ENCODE data around the gene LDB1.
A peak's percentile ranks its signal among the peaks of the same experiment; 100 is the strongest.

LDB1 gene

DNA sequence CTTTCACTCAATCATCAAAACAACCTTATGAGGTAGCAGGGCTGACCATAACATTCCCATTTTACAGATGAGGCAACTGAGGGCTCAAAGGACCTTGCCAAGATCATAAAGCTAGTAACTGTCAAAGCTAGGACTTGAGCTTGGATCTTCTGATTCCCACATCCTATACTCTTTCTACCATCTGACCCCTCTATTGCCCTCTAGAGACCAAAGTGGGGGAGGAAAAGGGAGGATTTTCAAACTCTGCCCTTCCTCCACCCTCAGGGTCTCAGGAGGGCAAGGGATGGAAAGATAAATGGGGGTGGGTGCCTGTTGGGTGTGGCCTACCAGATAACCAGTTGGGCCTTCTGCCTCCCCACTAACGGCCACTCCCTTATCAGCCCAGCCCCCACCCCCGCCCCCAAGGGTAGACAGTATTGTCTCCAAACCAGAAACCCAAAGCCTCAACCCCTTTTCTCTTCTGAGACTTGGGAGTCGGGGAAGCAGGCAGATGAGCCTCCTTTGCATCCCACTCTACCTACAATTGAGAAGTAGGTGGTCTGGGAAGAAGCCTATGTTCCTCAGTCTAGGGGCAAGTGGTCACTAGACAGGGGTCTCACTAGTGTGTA, 7.9 kb downstream of the LDB1 start:
- DNase-seq: no peak

- DNase-seq: no peak
Observed at GRCh38 chr10:102111276-102111675, 8.9 kb downstream of the LDB1 start.

DNA sequence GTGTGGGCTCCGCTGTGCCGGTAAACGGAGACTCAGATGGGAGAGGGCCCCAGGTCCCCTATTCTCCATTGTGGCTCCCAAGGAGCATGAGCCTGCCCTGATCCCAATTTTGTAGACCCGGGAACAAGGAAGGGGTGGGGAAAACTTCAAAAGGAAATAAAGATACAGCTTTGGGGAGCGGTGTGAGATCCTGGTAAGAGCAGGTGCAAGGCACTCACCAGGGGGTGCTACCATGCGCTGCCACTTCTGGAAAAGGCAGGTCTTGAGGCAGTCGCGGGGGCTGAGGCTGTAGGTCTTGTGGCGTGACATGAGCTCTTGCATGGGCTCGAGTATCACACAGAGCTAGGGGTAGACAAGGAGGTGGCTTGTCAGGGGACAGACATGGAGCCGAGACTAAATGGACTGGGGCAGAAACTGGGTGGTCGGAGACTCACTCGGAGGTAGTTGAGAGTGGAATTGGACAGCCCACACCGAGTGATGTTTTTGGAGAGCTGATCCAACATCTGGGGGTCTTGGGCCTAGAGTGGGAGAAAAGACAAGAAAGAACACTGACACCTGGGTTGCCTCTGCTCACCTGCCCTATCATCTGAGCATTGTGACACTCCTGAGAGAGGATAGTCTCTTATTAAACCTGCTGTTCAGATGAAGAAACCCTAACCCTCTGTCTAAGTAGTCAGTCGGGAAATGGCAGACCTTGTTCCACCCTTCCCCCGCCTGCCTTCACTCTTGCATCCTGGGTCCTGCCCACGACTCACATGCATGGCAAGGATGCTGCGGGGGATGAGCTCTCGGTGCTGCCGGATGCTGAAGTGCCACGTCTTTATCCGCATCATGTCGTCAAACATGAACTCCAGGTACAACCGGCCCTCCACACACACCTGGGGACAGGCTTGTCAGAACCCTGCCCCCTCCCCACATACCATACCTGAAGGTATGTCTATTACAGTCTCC, 10.7 kb downstream of the LDB1 start:
- no peak for DNase-seq

- DNase-seq: no peak
Observed at GRCh38 chr10:102106998-102107397, 13.2 kb downstream of the LDB1 start.

DNA sequence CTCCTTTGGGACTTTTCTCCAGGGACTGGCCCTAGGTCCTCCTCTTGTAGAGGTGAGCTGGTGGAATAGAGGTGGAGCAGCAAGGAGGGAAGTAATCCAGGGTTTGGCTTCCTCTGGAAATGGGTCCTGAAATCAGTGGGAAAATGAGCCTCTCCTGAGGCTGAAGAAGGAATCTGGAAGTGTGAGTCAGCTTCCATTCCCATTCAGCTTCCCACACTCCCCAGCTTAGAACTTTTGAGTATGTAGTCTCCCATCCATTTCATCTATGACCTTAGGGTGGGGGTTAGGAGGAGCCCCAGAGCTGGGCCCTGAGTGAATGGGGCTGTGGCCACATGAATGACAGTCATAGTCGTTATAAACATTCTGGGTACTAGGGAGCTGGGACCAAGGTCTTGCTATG, 17.7 kb downstream of the LDB1 start:
- no peak for DNase-seq

- no peak for DNase-seq
Observed at GRCh38 chr10:102101152-102101551, 19.0 kb downstream of the LDB1 start.

DNA sequence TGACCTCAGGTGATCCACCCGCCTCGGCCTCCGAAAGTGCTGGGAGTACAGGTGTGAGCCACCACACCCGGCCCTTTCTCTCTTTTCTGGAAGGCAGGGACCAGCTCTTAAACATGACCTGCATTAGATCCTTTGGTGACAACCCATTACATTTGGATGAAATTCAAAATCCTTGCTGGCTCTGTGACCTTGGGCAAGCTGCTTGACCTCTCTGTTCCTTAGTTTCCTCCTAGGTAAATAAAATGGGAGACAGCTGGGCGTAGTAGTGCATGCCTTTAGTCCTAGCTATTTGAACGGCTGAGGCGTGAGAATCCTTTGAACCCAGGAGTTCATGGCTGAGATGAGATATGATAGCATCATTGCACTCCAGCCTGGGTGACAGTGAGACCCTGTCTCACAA, 23.7 kb downstream of the LDB1 start:
- no peak for DNase-seq

DNA sequence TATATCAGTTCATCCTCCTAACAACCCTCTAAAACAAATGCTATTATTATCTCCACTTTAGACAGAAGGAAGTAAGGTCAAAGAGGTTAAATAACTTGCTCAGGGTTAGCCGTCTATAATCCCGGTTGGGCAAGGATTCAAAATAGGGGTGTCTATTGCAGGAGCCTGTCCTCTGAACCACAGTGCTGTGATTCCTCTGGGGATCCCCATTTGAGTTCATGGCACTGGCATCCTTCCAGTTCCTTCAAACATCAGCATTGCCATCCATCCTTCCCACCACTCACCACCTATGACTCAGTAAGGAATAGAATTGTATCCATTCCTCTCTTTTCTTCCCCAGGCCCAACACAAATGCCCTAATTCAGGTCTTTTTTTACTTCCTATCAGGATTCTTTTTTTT, 29.4 kb downstream of the LDB1 start:
- DNase-seq: no peak

DNA sequence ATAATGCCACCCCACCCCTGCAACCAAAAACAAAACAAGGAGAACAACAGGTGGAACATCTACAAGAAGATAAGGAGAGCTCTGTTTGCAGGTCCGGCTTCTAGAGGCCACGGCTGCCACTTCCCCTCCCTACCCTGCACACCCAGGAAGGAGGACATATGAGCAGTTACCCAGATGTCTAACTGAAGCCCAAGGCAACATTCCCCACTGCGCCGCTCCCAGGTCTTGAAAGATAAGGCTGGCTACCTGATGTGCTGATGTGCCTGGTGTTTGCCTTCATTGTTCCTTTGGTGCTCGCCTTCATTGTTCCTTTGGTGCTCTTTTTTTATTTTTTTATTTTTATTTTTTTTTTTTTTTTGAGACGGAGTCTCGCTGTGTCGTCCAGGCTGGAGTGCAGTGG, 34.0 kb downstream of the LDB1 start:
- DNase-seq: no peak

- DNase-seq: no peak
Observed at GRCh38 chr10:102085336-102085735, 34.8 kb downstream of the LDB1 start.

DNA sequence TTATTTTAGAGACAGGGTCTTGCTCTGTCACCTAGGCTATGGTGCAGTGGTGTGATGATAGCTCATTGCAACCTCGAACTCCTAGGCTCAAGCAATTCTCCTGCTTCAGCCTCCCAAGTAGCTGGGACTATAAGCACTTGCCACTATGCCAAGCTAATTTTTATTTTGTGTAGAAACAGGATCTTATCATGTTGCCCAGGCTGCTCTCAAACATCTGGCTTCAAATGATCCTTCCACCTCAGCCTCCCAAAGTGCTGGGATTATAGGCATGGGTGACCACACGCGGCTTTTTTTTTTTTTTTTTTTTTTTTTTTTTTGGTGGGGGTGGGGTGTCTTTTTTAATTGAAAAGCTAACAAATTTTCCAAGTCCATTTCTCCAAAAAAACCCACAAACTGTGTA, 36.6 kb downstream of the LDB1 start:
- DNase-seq: no peak

GRCh38 chr10:102072673-102073527, 47.3 kb downstream of the LDB1 start:
- peak; percentile 90 for DNase-seq

GRCh38 chr10:102069071-102069470, 51.1 kb downstream of the LDB1 start:
- DNase-seq: no peak

- DNase-seq: peak; percentile 59
Observed at GRCh38 chr10:102068216-102068615, 52.0 kb downstream of the LDB1 start.

DNA sequence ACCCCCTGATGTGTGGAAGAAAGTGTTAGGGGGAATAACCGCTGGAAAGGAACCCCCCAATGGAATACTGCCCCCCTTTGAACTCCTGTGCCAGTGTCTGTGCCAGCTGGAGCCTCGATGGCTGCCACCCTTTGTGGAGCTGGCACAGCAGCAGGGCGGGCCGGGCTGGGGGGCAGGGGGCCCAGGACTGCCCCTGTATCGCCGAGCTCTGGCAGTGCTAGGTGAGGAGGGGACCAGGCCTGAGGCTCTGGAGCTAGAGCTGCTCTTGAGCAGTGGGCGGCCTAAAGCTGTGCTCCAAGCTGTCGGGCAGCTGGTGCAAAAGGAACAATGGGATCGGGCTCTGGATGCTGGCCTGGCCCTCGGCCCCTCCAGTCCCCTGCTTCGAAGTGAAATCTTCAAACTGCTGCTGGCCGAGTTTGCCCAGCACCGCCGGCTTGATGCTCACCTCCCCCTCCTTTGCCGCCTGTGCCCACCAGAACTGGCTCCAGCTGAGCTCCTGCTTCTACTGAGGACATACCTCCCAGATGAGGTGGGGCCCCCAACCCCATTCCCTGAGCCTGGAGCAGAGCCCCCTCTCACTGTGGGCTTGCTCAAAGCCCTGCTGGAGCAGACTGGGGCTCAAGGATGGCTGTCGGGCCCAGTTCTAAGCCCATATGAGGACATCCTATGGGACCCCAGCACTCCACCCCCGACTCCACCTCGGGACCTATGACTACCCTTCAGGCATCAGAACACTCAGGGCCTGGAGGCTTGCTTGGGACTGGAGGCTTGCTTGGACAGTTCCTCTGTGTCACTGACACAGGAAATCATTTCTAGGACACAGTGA, 52.9 kb downstream of the LDB1 start:
- peak; percentile 56 for DNase-seq

DNA sequence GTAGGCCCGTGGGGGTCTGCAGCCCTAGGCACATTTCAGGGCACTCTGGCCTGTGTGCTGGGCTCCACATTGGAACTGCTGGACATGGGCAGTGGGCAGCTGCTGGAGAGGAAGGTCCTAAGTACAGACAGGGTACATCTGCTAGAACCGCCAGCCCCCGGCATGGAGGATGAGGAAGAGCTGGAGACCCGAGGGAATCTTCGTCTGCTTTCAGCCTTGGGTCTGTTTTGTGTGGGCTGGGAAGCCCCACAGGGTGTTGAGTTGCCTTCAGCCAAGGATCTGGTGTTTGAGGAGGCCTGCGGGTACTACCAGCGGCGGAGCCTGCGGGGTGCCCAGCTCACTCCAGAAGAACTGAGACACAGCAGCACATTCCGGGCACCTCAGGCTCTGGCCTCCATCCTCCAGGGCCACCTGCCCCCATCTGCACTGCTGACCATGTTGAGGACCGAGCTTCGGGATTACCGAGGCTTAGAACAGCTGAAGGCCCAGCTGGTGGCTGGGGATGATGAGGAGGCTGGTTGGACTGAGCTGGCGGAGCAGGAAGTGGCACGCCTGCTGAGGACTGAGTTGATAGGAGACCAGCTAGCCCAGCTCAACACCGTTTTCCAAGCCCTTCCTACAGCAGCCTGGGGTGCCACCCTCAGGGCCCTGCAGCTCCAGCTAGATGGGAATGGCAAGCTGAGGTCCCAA, 53.6 kb downstream of the LDB1 start:
- DNase-seq: no peak

- DNase-seq: peak; percentile 68
Observed at GRCh38 chr10:102065561-102066398, 54.4 kb downstream of the LDB1 start.

GRCh38 chr10:102064868-102065560, 55.2 kb downstream of the LDB1 start, which contains the start of gene HPS6:
HPS6 (plus strand) TSS chr10:102065349; CDS start chr10:102065475, 126 bp downstream.
- DNase-seq: peak; percentile 96

DNA sequence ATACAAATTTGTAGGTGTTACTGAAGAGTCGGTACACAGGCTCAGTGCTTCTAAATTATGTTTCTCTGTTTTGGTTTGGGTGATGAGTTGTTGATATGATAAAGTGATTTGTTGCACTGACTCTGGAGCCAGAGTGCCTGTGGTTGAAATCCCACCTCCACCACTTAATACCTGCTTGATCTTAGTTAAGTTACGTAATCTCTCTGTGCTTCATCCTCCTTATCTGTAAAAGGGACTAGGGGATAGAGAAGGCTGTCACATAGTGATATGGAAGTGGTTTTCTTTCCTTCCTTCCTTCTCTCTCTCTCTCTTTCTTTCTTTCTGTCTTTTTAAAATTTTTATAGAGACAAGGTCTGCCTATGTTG, 55.7 kb downstream of the LDB1 start:
- no peak for DNase-seq

- no peak for DNase-seq
Observed at GRCh38 chr10:102059987-102060386, 60.2 kb downstream of the LDB1 start.
